H1 (cell line): ENCODE data around the gene NOG. TPM values are rescaled to one million over a fixed set of nuclear protein-coding genes. Genes with fewer than 3 reads are reported as not detected.

Experiments
- CTCF ChIA-PET: fragments of 300-600 bp; sonication (Branson Sonifier 250); formaldehyde crosslinking; loops from one replicate; lab custom pipeline; 2021; ENCODE audit not compliant: partially characterized antibody; lab: Charles Lee
- POLR2A ChIA-PET: fragments of 300-600 bp; sonication (Branson Sonifier 250); formaldehyde crosslinking; loops from one replicate; lab custom pipeline; 2021; ENCODE audit warnings: inconsistent platforms; ENCODE audit not compliant: partially characterized antibody; lab: Charles Lee
- DNase-seq, 2 experiments: peaks; one replicate each; pipeline versions ENCODE4 v3.0.0 to v3.0.0-alpha.2; 2010 to 2022; ENCODE audit warnings: low spot score in 2 of 2, low read depth in 1 of 2, mixed read lengths in 1 of 2
- FAIRE-seq: peaks from 2 replicates; lab custom pipeline; 2011; peaks lifted over from hg19 to GRCh38; lab: Jason Lieb, UNC
- H2AFZ ChIP-seq: 2 replicates; pipeline ENCODE4 v1.8.1; 2012; ENCODE audit warnings: low read length, inconsistent platforms
- H2AK5ac ChIP-seq: 2 replicates; pipeline ENCODE4 v1.6.1; 2013; ENCODE audit warnings: low read depth, low read length
- H2BK120ac ChIP-seq: replicated peaks from 2 replicates; pipeline ENCODE3; 2013; ENCODE audit warnings: low read depth, low read length, inconsistent platforms
- H2BK12ac ChIP-seq: 2 replicates; pipeline ENCODE4 v1.6.1; 2013; ENCODE audit warnings: low read depth, low read length
- H2BK15ac ChIP-seq: 2 replicates; pipeline ENCODE4 v1.6.1; 2013; ENCODE audit warnings: low read length
- H2BK20ac ChIP-seq: 2 replicates; pipeline ENCODE4 v1.6.1; 2013; ENCODE audit warnings: low read length
- H2BK5ac ChIP-seq: 2 replicates; pipeline ENCODE4 v1.6.1; 2013; ENCODE audit warnings: low read depth, low read length
- H3K14ac ChIP-seq: 2 replicates; pipeline ENCODE4 v1.6.1; 2013; ENCODE audit warnings: inconsistent platforms; ENCODE audit not compliant: insufficient read length
- H3K18ac ChIP-seq: 2 replicates; pipeline ENCODE4 v1.6.1; 2013; ENCODE audit warnings: low read length; ENCODE audit errors: extremely low read depth
- H3K23ac ChIP-seq: 2 replicates; pipeline ENCODE4 v1.6.1; 2013; ENCODE audit warnings: inconsistent platforms; ENCODE audit not compliant: insufficient read length
- H3K23me2 ChIP-seq: 2 replicates; pipeline ENCODE4 v1.6.1; 2013; ENCODE audit warnings: low read depth, low read length
- H3K27ac ChIP-seq: 2 replicates; pipeline ENCODE4 v1.6.1; 2011; ENCODE audit warnings: low read depth, low read length, inconsistent platforms
- H3K27me3 ChIP-seq, 4 experiments: replicated peaks in 1 of 4; 1 replicate in 1 of 4; 2 replicates in 3 of 4; pipeline versions ENCODE4 v1.6.1 to v1.8.1; 2011 to 2013; ENCODE audit warnings: low read length in 3 of 4, mild to moderate bottlenecking in 3 of 4, inconsistent platforms in 2 of 4, mixed read lengths in 2 of 4, moderate library complexity in 1 of 4; ENCODE audit not compliant: control insufficient read depth in 3 of 4, insufficient read depth in 3 of 4; ENCODE audit errors: extremely low read depth in 1 of 4
- H3K36me3 ChIP-seq, 4 experiments: 2 replicates each; pipeline versions ENCODE4 v1.6.1 to v1.8.1; 2011 to 2013; ENCODE audit warnings: mild to moderate bottlenecking in 4 of 4, low read length in 3 of 4, moderate library complexity in 2 of 4, control low read depth in 1 of 4, inconsistent platforms in 1 of 4; ENCODE audit not compliant: insufficient read depth in 4 of 4, control insufficient read depth in 2 of 4
- H3K4ac ChIP-seq: replicated peaks from 2 replicates; pipeline ENCODE3; 2013; ENCODE audit warnings: low read length, low read depth, mixed read lengths, inconsistent platforms; ENCODE audit not compliant: insufficient read length
- H3K4me1 ChIP-seq, 4 experiments: replicated peaks in 1 of 4; 1 replicate in 1 of 4; 2 replicates in 3 of 4; pipeline versions ENCODE4 v1.6.1 to v1.8.1; 2011 to 2013; ENCODE audit warnings: low read length in 3 of 4, inconsistent platforms in 2 of 4, mixed read lengths in 1 of 4; ENCODE audit not compliant: insufficient read depth in 4 of 4, control insufficient read depth in 3 of 4
- H3K4me2 ChIP-seq, 2 experiments: 2 replicates each; pipeline versions ENCODE4 v1.6.1 to v1.8.1; 2011 to 2013; ENCODE audit warnings: low read depth in 2 of 2, low read length in 2 of 2, control low read depth in 1 of 2, inconsistent platforms in 1 of 2, mild to moderate bottlenecking in 1 of 2; ENCODE audit not compliant: insufficient read depth in 1 of 2
- H3K4me3 ChIP-seq, 4 experiments: fragments of 200-600, 300-600 bp in 1 of 4; sonication (generic), shearing (Covaris generic), sonication (Bioruptor Twin) in 1 of 4; 2 replicates each; pipeline versions ENCODE4 v1.5.1 to v1.8.1; 2011 to 2016; ENCODE audit warnings: low read length in 4 of 4, low read depth in 3 of 4, control low read depth in 2 of 4, inconsistent platforms in 2 of 4, mild to moderate bottlenecking in 2 of 4, mixed read lengths in 1 of 4, moderate library complexity in 1 of 4; ENCODE audit not compliant: insufficient read depth in 2 of 4; ENCODE audit errors: extremely low read depth in 1 of 4
- H3K56ac ChIP-seq: replicated peaks from 2 replicates; pipeline ENCODE3; 2013; ENCODE audit warnings: low read depth, mild to moderate bottlenecking, mixed read lengths, low read length, inconsistent platforms; ENCODE audit not compliant: insufficient read length
- H3K79me1 ChIP-seq: 2 replicates; pipeline ENCODE4 v1.6.1; 2013; ENCODE audit warnings: low read depth, low read length, control low read depth
- H3K79me2 ChIP-seq, 2 experiments: 2 replicates each; pipeline versions ENCODE4 v1.6.1 to v1.8.1; 2012 to 2013; ENCODE audit warnings: low read length in 2 of 2, mild to moderate bottlenecking in 2 of 2, inconsistent platforms in 1 of 2; ENCODE audit not compliant: insufficient read depth in 2 of 2, control insufficient read depth in 1 of 2
- H3K9ac ChIP-seq, 4 experiments: replicated peaks in 1 of 4; 1 replicate in 1 of 4; 2 replicates in 3 of 4; pipeline versions ENCODE4 v1.6.1 to v1.8.1; 2011 to 2013; ENCODE audit warnings: low read depth in 3 of 4, low read length in 3 of 4, control low read depth in 2 of 4, mild to moderate bottlenecking in 2 of 4, moderate library complexity in 2 of 4, inconsistent platforms in 1 of 4; ENCODE audit errors: extremely low read depth in 1 of 4
- H3K9me3 ChIP-seq, 2 experiments: 2 replicates each; pipeline versions ENCODE4 v1.6.1 to v1.8.1; 2012 to 2013; ENCODE audit warnings: mild to moderate bottlenecking in 2 of 2, moderate library complexity in 2 of 2, control low read depth in 1 of 2, inconsistent platforms in 1 of 2, low read depth in 1 of 2, low read length in 1 of 2, mixed read lengths in 1 of 2; ENCODE audit not compliant: insufficient read depth in 2 of 2
- H4K20me1 ChIP-seq, 2 experiments: replicated peaks in 1 of 2; 2 replicates each; pipeline versions ENCODE3 to v1.8.1; 2011 to 2013; ENCODE audit warnings: inconsistent platforms in 2 of 2, low read length in 2 of 2, mild to moderate bottlenecking in 1 of 2; ENCODE audit not compliant: insufficient read depth in 2 of 2, control insufficient read depth in 1 of 2
- H4K5ac ChIP-seq: 2 replicates; pipeline ENCODE4 v1.6.1; 2013; ENCODE audit warnings: low read length, low read depth, mixed read lengths, inconsistent platforms; ENCODE audit not compliant: insufficient read length
- H4K8ac ChIP-seq: 2 replicates; pipeline ENCODE4 v1.8.0; 2013; ENCODE audit warnings: mild to moderate bottlenecking, moderate library complexity, low read length, inconsistent platforms; ENCODE audit not compliant: insufficient read depth; ENCODE audit errors: extremely low read depth
- H4K91ac ChIP-seq: replicated peaks from 2 replicates; pipeline ENCODE3; 2013; ENCODE audit warnings: low read length, mixed read lengths, inconsistent platforms; ENCODE audit not compliant: insufficient read length
- MAFK ChIP-seq: IDR thresholded peaks from 2 replicates; pipeline ENCODE4 v1.6.1; 2012; ENCODE audit warnings: low read depth, mild to moderate bottlenecking, improper control_type of control experiment, low read length
- SIRT6 ChIP-seq: IDR thresholded peaks from one replicate; pipeline ENCODE4 v1.7.1; 2012; ENCODE audit warnings: low read length, inconsistent platforms
- WGBS, 2 experiments: shearing (Covaris generic) in 1 of 2; methylation state at CpG; one replicate each; pipeline versions ENCODE4 v1.1.6 to v1.1.7; 2013 to 2015; ENCODE audit warnings: low lambda C conversion rate in 2 of 2, mixed read lengths in 2 of 2, inconsistent platforms in 1 of 2, low coverage in 1 of 2, missing lambda C conversion rate in 1 of 2; ENCODE audit not compliant: insufficient replicate concordance in 2 of 2, insufficient coverage in 1 of 2, insufficient read length in 1 of 2; ENCODE audit errors: extremely low coverage in 1 of 2, missing lambda C conversion rate in 1 of 2; 5-methylcytosine and 5-hydroxymethylcytosine counted together
- polyA plus RNA-seq, 7 experiments: library from polyadenylated mRNA; depleted of rRNA in 3 of 7; stranded (reverse) in 5 of 7; unstranded in 2 of 7; fragments of >200 nt in 5 of 7; fragments of 200-250 nt in 2 of 7; gene quantifications; 1 replicate in 5 of 7; 2 replicates in 1 of 7; 4 replicates in 1 of 7; pipeline versions ENCODE4 v1.2.1 to v1.2.3, GENCODE V29; 2011 to 2013; ENCODE audit warnings: missing spikeins in 2 of 7, mixed read lengths in 2 of 7
- total RNA-seq: library from RNA; stranded (reverse); fragmentation: NEBNext Ultra II Directional; extraction: Animal tissue kit (Norgen Biotek cat#: 25700); gene quantifications from 2 replicates; pipeline ENCODE4 v1.2.1, GENCODE V29; 2021

NOG gene
- total and polyA plus RNA-seq, 2 of the 8 experiments (the other 6 are each of a cell fraction or from before 2014, with no cell fraction given) = 0.35 TPM

- DNase-seq (no peak), FAIRE-seq (no peak)
- POLR2A ChIA-PET = no interaction called here
Measured at GRCh38 chr17:56635641-56636040, 42.1 kb downstream of the NOG start.

More at GRCh38 chr17:56635641-56636040, 42.1 kb downstream of the NOG start:
- Histone ChIP-seq H4K91ac (no peak overlapping the region), H2BK20ac (no peak overlapping the region), H3K9me3 (no peaks in the 10 kb centered on the region), H3K79me2 (no peaks in the 10 kb centered on the region), H4K5ac (no peak overlapping the region), H3K36me3 (no peaks in the 10 kb centered on the region), H2BK5ac (no peak overlapping the region), H3K23ac (no peak overlapping the region), H3K27me3 (no peaks in the 10 kb centered on the region; a peak in 1 of 7 replicates), H2BK15ac (no peak overlapping the region), H4K20me1 (no peaks in the 10 kb centered on the region), H2AFZ (no peak overlapping the region), H2BK12ac (no peak overlapping the region), H3K9ac (no peak overlapping the region), H3K56ac (no peak overlapping the region), H3K18ac (no peak overlapping the region), H3K27ac (no peak overlapping the region), H3K23me2 (peaks cover under 1% of the 10 kb centered on the region; the same call in 1 of the 2 replicates), H3K4me1 (peaks cover 0 to 2% (median 0%) of the 10 kb centered on the region in 4 experiments; a peak in 1 of 7 replicates), H3K14ac (no peak overlapping the region)
- CTCF ChIA-PET = interaction anchor here (1.2 to 5.3 kb wide), 3 partner anchors 11 to 44 kb away, joined by 3 to 33 read pairs (median 4); no protein-coding TSS in a partner anchor
- 100% methylated on average over 1 of the region's 1 CpG; no CpG with 5 or more reads in 1 of the 2 experiments for WGBS, 2 experiments
- TF ChIP-seq MAFK (no peak), SIRT6 (no peak)
- TF ChIP-seq, all 59 proteins: peak for 0
- no peaks in the 10 kb centered on the region for H3K79me1 ChIP-seq
- H3K4me3 ChIP-seq = no peak overlapping the region
- H3K4ac ChIP-seq = no peak overlapping the region
- H2AK5ac ChIP-seq = no peak overlapping the region
- H4K8ac ChIP-seq = no peak overlapping the region
- H3K4me2 ChIP-seq = no peak overlapping the region
- H2BK120ac ChIP-seq = no peak overlapping the region
